NCI-H446 treated with DMSO at 0.1 percent for 48 hours (cell line): ENCODE measurements around the gene C7orf25.

Source experiments
- DNase-seq: peaks from one replicate; lab custom pipeline; 2025; lab: John Stamatoyannopoulos, UW

The C7orf25 gene

DNA sequence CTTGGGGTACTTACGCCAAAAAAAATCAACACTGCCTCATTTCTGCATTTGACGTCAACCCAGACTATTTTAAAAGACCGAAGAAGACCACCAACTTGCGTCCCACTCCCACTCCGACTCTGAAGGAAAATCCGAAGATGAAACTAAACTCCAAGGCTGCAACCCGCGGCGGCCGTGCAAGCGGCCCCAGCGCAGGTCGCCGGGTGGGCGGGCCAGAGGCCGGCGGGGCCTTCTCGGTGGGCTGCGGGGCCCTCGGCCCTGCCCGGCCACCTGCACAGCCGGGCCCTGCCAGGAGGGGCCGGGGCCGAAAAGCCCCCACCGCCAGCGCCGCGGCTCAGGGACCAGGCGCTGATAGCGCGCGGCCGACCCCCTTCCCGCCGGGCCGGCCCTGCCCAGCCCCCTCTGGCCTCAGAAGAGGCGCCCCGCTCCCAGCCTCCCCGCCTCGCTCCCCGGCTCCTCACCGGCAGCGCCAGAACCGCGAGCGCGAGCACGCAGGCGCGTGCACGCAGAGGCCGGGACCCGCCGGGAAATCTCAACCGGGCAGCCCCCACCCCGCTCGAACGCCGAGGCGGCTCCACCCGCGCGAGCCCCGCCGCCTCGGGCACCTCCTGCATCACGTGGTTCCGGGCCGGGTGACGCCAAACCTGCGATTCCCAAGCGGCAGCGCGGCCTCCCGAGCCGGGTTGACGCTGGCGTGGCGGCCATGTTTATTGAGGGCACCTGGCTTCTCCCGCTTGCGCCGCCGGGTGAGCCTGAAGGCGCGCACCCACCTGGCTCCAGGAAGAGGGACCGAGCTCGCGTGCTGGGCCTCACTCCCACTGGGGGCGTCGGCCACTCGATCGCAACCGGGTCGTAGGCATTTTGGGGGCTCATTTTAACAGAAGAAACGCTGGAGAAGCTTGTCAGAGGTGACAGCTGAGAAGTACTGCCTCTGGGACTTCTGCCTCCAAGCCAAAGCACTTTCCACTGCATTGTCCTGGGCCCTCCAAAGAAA lies at the start of gene C7orf25:
TSS of gene C7orf25 (minus strand) at position 617 of the 994 bp plus-strand sequence. CDS start 1,170 bp downstream, outside the sequence.
- peak; percentile 92 for DNase-seq

DNA sequence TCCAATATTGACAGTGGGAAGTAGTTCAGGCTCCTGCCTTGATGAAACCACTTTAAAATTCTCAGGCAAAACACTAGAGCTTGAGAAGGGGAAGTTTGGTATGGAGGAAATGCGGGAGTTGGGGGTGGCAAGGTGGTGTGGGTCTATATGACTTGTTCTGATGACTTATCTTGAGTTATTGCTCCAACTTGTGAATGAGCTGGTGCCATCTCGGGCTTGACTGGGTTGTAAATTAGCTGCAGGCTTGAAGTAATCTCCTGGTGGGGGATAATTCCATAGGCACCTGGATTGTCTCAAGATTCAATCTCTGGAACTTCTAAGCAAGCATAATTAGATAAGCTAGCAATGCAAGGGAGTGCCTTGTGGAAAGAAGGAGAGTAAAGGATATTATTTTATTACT lies 49.3 kb upstream of the C7orf25 start:
- no peak for DNase-seq

DNA sequence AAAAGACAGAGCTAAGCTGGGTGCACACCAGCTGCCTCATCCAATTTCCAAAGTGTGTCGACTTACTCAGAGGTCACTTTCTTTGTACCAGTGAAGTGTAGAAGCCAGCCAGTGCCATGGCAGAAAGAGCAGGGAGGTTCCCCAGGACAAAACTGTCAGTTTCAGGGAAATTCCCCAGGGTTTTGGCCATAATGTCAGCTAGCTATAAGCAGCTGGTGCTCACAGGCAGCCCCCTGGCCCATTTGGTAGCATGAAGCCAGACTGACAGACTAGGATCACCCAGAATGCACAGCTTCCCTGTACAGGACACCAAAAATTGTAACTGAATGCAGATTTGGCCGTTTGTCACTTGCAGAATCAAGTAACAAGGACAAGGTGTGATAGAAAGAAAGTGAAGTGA lies 48.9 kb upstream of the C7orf25 start:
- DNase-seq: no peak

- DNase-seq: no peak
These were observed 47.7 kb upstream of the C7orf25 start for GRCh38 chr7:42959549-42959948.

- DNase-seq: no peak
These were observed 44.2 kb upstream of the C7orf25 start for GRCh38 chr7:42956062-42956461.

DNA sequence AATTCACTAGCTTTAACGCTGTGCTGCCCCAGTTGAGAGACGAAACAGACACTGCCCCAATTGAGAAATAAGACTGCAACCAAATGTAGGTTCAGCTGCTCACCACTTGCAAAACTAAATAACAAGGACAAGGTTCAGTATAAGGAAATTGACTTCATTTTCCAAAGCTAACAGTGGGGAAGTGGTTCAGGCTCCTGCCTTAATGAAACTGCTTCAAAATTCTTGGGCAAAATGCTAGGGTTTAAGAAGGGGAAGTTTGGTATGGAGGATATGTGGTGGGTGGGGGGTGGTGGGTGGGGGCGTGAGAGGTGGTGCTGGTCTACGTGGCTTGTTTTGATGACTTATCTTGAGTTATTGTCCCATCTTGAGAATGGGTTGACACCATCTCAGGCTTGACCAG lies 42.1 kb upstream of the C7orf25 start:
- no peak for DNase-seq

- no peak for DNase-seq
These were observed 40.5 kb upstream of the C7orf25 start for GRCh38 chr7:42952328-42952727.

GRCh38 chr7:42950417-42950816 lies 38.5 kb upstream of the C7orf25 start:
- DNase-seq: no peak

DNA sequence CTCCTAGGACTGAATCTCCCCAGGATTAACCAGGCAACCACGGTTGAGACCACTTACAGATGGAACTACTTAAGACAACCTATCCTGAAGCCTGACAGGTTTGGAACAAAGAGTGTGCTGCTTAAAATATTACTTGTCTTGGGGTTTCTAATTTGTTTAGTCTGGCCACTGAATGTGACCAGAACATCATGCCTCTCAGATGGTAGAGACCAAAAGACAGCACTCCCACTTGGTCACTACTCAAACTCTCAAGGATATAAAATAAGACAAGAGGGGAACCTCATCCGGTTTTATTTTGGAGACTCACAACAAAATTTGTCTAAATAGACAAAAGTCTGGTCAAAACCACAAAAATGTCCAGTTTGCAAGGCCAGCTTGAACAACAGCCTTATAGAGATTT lies 35.7 kb upstream of the C7orf25 start:
- no peak for DNase-seq

DNA sequence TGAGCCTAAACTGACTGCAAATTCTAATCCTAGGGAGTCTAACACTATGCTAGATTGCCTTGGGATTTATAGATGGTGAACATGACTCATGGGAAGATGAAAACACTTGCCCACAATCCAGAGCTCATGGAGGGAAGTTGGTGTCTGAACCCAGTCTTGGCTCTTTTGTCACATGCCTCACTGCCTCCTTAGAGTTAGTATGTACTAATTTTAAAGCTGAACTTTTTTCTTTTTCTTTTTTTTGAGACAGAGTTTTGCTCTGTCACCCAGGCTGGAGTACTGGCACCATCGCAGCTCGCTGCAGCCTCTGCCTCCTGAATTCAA lies 34.7 kb upstream of the C7orf25 start:
- no peak for DNase-seq

DNA sequence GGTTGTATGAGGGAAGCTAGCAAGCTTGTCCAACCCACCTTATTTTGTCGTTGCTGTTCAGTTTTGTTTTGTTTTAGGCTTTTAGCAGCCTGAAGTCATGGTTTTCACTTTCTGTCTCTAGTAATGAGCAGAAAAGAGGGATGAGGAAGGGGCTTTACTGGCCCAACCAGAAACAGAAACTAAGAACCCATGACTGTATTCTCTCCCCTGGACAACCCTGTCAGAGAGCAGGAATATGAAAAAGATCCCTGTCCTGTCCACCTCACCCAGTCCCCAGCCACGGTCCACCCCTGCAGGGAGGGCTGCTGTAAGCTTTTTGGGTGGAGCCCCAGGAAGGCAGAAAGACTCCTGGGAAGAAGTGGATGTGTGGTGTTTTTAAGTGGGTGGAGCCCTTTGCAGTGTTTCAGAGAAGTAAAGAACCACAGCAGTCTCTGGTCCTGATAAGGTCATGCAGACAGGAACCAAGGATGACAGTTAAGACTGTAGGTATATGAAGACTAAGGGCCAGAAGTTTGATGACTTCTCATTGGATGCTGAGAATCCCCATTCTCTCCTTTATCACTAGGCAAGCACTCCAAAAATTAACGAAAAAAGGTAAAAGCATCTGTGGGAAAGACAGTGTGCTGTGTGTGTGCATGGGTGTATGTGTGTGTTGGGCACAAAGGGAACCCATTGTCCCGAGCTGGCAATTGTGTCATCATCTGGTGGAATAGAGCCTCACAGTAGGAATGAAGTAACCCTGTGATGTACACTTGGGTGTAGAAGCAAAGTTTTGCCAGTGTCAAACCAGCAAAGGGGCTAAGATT lies 34.2 kb upstream of the C7orf25 start:
- no peak for DNase-seq

GRCh38 chr7:42940985-42941847 lies 29.3 kb upstream of the C7orf25 start:
- DNase-seq: peak; percentile 15

DNA sequence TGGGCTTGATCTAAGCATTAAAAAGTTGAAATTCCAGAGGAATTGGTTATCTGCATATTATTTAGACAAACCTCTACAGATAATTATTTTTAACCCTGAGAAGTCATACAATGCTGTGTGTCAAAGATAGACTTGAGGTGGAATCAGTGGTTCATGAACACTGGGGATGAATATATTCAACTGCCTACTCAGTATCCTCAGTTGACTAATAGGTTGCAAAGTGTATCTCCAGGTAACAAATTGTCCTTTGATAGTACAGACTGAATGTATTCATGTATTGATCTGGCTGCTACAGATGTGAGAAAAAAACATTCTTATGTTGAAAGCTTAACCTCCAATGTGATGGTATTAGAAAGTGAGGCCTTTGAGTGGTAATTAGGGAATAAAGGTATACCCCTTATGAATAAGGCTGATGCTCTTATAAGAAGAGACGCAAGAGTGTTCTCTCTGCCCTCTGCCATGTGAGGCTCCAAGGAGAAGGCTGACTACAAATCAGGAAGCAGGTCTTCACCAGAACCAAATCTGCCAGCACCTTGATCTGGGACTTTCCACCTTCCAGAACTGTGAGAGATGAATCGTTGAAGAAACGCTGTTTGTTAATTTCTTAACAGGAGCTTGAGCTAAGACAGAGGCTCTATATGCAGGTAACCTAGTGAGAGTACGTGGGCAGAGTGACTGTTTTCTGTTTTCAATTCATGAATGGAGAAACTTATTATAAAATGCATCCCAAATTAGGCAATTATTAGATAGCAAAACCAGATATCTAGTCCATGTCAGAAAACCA lies 27.8 kb upstream of the C7orf25 start:
- DNase-seq: no peak

GRCh38 chr7:42935861-42936260 lies 24.0 kb upstream of the C7orf25 start:
- no peak for DNase-seq

DNA sequence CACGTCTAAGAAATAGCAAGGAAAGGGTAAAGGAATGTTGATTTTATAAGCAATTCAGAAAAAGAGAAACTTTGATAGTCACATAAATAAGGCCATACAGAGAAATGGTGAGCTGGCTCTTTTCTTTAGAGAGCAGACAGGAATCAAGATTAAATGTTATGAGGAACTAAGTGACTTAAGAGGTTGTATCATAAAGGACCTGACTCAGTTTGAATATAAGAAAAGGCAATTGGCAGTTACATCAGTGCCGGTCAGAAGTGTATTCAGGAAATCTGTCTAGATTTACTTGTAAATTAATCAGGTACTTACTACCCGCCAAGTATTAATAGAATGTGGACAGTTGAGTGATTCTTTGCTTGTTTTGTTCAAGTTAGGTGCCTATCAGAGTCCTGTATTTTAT lies 22.4 kb upstream of the C7orf25 start:
- DNase-seq: no peak

DNA sequence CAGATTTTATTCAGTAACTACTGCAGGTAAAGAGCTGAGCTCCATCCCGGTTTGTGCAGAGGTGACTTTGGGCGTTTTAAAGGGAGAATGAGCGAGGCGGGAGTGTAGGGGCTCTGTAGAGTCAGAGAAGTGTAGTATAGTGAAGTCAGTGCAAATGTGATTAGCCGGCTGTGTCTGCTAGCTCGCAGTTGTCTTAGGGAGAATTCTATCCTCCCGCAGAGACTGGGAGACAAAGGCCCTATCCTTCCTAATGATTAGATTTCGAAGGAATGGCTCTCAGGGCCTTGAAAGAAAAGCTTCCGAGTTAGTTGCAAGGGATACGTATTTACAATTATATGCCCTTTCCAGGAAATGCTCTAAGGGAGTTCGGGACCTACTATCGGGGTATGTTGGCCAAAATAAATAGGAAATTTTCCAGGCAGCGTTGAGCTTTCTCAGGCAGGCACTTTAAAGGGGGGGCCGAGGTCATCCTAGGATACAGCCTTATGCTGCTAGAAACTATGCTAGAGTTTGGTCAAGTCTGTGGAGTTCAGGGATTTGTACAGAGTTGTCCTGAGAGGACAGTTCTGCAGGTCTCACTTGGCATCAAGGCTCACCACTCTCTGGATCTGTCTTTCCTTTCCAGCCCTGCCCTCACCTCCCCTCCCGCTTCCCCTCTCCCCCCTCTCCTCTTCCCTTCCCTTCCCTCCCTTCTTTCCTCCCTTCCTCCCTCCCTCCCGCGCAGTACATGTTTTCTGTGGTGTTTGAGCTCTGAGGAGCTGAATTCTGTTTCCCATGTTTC lies 21.1 kb upstream of the C7orf25 start:
- no peak for DNase-seq

DNA sequence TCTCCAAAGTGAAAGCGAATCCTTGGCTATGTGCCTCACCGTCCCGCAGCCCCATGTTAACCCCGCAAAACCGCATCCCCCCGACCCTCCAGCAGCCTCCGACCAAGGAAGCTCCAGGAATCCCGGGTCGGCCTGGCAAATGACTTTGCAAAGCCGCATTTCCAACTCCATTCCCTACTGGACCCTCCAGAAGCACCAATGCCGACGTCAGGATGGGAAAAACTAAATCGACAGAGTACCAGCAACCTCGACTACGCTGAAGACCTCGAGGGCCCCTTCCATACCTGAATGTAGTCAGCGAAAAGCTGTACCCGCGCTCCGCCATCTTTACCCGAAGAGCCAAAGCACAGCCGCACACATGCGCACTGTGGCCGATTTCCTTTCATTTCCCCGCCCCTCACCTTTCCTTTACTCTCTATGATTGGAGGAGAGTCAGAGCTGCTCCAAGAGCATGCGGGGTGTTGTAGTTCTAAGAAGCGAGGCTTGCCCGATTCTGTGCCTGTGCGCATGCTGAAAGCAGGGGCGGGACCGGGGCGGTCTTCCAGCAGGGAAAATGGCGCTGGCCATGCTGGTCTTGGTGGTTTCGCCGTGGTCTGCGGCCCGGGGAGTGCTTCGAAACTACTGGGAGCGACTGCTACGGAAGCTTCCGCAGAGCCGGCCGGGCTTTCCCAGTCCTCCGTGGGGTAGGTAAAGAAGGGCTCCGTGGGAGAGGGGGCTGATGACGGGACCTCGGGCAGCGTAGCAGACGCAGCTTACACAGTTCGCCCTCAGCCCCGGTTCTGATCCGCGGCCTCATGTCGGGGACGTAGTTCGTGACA lies 20.2 kb upstream of the C7orf25 start, which contains the start of the genes MRPL32 and PSMA2:
TSS of gene MRPL32 (plus strand) at position 543 of the 818 bp plus-strand sequence. CDS start at position 554, 11 bp downstream.
TSS of gene PSMA2 (minus strand) at position 341 of the 818 bp plus-strand sequence. CDS start at position 325, 16 bp downstream.
- DNase-seq: peak; percentile 96

GRCh38 chr7:42931447-42931833 lies 19.6 kb upstream of the C7orf25 start:
- no peak for DNase-seq

- DNase-seq: no peak
These were observed 19.0 kb upstream of the C7orf25 start for GRCh38 chr7:42930889-42931288.
